HG02610 (cell line): ENCODE results near the gene CTIF.
A peak's percentile ranks its signal among the peaks of the same experiment; 100 is the strongest.
"Not testable (repeated sequence)": the region's sequence is repeated elsewhere in the genome, so short reads cannot be mapped to it uniquely, and the experiment has no call there.

ENCODE experiments used
- ATAC-seq: cut with Tn5 transposase; IDR thresholded peaks from one replicate; pipeline ENCODE4 v1.9.1; 2021; ENCODE audit warnings: mild to moderate bottlenecking, moderate library complexity; ENCODE audit not compliant: unreplicated experiment

Gene CTIF

DNA sequence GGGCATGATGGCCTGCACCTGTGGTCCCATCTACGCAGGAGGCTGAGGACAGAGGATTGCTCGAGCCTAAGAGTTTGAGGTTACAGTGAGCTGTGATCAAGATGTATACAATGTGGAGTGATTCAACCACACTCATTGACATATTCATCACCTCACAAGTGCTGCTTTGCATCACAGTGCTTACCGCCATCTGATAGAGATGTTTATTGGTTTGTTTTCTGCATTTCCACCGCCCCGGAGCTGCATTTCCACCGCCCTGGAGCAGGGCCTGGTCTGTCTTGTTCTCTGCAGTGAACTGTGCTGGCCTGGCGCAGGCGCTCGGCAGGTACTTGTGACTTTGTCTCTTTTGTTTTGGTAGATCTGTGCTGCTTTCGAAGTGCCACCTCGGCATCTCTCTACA lies 315.9 kb downstream of the CTIF start:
- ATAC-seq, result no peak

DNA sequence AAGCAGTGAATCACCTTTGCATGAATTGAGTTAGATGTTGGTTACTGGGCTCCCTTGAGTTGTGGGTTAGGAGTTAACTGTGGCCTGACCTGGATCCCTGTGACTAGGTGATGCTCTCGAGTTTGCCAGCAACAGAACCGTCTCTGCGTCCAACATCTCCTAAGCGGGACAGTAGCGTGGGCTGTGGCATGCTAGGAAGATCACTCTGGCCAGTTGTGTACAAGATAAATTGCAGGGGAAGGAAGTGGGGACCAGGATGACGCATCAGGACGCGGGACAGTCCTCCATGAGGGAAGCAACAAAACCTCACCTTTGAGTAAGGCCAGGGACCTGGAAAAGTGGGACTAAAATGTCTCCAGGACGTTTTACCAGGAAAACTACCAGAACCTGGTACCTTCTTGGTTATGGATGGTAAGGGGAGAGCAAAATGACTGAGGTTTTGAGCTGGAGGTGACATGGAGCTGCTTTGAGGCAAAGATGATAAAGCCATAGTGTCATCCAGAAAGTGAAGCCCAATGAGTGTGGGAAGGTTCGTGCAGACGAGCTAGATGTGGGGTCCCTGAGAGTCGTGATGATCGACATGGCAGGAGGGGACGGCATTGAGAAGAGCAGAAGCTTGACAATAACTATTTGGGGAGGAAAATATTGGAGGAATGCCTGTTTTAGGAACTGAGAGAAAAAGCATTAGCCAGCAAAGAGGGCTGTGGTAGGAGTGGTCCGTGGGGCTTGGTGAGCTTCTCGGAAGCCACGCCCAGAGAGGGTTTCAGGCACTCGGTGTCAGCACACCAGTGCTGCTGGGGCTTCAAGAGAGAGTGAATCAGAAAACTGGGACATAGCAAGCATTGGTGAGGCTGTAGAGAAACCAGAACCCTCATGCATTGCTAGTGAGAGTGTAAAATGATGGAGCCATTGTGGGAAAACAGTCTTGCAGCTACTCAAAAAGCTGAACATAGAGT lies 316.9 kb downstream of the CTIF start:
- ATAC-seq, result no peak

DNA sequence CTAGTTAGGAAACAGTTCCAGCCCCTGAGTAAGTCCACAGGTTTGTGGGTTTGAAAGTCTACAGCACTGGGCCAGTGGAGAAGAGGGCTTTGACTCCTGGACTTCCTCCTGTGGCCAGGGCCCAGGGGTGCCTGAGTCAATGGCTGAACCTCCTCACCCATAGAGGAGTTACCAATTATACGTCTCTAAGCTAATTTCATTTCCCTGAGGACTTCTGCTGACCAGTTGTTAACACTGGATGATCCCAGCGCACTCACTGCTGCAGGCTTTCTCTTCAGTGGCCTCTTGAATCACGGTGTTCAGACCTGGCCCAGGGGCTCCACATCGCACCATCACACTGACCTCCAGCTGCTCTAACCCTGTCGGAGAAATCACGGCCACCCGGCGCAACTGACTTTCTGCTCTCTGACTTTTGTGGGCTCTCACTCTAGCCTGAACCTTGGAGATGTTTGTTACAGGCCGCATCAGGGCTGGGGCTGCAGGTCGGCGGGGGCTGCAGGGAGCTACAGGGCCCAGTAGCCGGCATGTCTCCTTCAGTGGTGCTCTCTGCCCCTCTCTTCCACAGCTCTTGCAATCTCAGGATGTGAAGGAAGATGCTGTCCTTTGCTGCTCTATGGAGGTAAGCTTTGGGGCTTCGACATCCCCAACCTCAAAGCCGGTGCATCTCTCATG lies 318.3 kb downstream of the CTIF start:
- ATAC-seq, result no peak

DNA sequence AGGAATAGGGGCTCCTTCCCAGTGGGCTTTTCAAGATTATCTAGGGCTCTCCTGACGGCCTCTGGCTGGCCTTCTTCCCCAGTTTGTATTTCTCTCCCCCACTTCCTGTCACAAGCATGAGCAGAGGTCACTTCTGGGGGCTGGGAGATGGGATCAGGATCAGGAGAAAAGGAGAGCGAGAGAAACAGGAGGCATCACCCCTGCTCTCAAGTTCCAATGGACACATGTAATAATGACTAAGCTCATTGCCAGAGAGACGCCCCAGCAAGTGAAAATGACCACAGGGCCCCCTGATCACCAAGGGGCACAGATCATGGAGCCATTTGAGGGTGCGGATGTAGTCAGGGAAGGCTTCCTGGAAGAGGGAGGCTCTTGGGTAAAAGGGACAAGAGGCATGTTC lies 319.8 kb downstream of the CTIF start:
- no peak for ATAC-seq

DNA sequence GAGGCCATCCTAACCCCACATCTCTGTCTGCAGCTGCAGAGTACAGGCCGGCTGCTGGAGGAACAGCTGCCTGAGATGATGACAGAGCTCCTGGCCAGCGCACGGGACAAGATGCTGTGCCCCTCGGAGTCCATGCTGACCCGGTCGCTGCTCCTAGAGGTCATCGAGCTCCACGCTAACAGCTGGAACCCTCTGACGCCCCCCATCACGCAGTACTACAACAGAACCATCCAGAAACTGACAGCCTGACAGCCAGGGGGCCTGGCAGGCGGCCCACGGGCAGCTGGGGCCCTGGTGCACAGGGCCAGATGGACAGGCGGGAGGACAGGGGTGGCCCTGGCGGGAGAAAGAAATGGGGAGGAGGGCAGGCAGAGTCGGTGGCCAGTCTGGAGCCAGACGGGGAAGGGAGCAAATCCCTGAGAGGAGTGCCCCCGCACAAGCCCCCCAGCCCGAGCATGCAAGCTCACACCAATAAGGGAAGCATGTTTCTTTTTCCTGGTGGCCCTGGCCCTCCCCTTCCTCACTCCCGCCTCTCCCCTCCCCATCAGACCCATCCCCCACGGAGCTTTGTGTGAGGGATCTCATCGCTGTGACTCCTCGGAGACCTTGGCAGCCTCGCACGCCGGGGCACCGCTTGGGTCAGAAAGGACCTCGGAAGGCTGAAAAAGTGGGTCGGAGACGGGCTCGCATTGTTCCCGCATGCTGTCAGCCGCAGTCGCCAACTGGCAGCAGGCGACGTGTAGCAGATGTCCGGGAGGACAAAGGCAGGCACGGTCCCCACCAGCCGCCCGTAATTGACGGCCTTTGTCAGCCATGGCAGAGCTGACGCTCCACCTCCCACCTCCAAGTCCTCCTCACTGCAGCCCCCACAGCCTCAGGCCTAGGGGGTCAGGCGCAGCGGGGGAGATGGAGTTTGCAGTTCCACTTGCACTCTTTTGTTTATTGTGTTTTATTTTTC lies 320.8 kb downstream of the CTIF start:
- ATAC-seq, result no peak

DNA sequence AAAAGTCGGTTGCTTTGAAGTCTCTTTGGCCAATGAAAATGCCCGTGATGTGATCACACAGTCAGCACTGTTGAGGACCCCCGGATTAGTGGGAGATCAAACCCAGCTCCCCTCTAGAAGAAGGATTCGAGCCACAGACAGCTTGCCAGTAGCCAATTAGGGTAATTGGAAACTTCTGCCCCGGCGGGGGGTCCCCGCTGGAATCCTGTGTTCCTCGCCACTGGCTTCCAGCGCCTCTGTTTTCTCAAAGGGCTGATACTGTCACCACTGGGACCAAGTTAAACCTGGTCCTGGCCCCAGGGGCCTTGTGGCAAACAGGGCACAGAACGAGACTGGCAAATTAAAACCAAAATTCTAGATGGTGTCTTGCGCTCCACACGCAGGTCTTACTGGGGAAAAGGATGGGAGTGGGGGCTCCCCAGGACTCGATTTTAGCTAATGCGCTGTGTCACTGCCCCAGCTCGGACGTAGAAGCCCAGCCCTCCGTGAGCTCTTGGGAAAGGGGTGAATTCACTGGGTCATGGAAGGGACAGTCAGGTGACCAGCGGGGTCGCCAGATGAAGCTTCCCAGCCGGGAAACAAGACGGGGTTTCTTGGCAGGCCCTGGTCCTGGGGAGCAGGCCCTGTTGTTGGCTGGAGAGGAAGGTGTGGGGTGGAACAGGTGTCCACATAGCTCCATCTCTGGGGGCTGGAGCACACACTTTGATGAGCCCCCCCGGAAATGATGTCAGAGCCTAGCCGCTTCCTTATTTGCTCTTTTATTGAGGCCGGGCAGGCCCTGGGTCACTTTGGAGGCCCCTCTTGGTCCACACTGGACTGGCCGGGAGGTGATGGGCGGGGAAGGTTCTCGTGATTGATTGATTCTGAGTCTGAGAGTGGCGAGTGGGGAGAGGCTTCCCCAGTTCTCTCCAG lies 321.7 kb downstream of the CTIF start:
- ATAC-seq, result no peak

DNA sequence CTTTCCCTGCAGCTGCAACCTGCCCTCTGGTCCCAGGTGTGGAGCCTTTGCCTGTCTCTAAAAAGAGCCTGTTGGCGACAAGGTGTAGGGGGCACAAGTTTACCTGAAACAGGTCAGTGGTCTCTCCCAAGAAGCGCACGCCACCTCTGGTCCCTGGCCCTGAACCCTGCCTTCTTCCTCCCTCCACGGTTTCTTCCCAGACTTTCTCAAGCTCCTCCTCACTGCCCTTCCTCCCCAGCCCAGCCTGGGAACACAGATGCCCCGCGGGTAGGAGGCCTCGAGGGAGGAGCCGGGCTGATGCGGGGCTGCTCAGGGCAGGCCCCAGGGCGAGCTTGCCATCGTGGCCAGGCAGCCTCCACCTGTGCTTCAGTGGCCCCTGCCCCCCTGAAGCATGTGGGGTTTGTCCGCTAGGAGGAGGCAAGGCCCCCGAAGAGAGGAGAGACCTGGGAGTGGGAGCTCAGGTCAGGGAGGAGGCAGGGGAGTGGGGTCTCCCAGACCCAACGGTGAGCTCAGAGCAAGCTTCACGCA lies 322.4 kb downstream of the CTIF start:
- no peak for ATAC-seq

DNA sequence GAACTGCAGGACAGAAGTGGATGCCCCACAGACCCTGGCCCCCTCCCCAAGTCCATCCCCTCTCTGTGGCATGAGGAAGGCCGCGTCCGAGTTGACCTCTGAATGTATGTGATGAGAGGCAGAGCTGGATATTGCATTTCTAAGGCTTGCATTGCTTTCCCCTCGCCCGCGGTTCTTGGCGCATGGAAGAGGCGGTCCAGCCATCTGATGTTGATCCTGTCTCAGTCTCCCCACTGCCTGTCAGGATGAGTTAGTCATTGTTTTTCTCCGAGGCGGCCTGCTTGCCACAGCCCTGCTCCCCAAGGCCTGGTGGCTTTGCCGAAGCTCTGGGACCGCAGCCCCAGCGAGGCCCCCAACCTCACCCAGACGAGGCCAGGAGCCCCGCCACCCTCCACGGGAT lies 323.3 kb downstream of the CTIF start:
- no peak for ATAC-seq

DNA sequence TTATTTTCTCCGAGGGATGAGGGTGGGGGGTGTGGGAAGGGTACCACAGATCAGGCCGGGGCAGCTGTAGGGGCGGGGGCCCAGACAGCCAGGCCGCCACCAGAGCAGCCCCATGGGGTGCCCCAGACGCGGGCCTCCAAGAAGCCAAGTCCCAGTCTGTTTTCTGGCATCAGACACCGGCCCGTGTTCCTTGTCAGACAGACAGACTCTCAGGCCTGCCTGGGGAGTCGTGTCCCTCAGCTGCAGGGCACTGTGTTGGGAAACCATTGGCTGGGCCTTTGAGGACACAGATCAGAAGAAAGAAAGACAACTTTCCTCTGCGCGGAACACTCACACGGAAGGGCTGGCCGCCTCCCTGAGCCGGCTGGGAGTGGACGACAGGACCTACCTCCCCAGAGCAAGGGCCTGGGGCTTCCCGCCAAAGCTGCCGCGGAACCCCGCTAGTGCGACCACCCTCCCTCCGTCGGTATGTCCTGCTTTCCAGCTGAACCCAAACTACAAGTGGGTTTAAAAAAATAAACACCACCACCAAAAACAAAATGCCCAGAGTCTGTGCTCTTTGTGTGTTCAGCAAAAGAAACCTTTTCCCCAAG lies 323.9 kb downstream of the CTIF start:
- ATAC-seq, result no peak

DNA sequence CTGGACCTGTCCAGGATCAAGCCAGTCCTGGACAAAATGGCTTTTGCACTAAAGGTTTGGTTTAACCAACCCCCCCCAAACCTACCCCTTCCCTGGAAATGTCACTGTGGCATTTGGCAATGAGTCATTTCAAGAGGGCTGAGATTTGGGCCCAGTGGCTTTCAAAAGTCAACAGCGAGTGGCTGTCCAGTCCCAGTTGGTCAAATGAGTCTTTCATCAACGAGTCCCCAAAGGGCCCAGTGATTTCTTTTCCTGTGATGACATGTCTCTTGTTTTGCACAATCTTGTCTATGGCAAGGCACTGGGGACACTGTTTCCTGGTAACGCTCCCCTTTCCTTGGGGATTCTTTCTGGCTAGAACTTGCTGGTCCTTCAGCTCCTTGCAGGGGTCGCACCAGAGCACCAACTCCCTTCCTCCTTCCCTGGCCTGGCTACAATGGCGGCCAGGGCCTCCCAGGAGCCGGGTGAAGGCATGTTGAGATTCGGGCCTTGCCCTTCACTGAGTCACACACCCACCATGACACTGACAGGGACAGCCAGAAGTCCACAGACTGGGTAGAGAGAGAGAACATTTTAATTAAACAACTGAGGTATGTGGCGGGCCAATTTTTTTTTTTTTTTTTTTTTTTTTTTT lies 324.7 kb downstream of the CTIF start:
- no peak for ATAC-seq

DNA sequence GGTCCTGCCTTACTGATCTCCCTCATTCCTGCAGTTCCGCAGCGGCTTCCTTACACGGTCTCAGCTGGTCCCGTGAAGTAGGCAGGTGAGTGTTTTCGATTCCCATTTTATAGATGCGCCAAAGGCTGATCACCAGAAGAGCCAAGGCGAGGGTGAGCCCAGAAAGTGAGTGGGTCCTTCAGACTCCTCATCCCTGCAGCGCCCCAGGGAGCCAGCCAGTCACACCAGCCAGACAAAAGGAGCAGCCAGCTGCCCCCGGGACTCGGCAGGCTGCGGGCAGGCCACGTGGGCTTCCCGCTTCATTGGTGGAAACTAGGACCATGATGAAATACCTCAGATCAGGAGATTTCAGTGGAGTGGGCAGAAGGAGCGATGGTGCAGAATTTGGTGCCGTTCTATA lies 326.0 kb downstream of the CTIF start:
- no peak for ATAC-seq

DNA sequence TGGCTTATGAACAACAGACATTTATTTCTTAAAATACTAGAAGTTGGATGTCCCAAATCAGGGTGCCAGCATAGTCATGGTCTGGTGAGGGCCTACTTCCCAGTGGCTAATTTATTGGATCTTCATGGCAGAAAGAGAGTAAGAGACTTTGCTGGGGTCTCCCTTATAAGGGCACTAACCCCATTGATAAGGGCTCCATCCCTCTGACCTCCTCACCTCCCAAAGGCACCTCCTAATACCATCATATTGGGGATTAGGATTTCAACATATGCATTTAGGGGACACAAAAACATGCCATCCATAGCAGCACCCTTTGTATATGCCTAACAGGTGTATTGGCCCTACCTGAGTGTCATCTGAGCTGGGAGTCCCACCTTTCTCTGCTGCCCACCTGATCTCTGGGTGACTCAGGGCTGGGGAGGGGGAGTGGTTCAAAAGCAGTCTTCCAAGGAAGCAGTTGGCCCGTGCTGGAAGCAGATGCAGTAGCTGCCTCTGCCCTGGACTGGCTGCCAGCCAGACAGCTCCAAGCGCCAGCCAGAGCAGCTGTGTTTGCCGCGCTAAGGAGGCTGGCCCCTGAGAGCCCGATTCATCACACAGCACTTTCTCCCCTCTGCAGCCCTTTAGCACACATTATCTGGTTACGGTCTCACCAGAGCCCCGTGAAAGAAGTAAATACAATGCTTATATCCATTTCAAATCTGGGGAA lies 327.4 kb downstream of the CTIF start:
- no peak for ATAC-seq

DNA sequence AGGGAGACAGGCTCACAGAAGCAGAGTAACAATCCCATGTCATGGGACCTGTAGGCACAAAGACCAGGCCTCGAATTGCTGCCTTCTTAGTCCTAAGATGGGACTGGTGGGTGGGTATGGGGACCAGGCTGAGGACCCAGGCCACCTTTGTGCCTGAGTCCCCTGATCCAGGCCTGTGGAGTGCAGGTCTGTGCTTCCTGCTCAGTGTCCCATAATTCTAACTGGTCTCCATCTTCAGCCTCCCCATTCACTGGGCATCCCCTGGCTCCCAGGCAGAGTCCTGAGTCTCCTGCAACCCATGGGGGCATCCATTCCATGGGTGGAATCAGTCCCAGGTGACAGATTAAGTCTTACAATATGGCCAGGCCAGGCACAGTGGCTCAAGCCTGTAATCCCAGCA lies 328.0 kb downstream of the CTIF start:
- no peak for ATAC-seq

DNA sequence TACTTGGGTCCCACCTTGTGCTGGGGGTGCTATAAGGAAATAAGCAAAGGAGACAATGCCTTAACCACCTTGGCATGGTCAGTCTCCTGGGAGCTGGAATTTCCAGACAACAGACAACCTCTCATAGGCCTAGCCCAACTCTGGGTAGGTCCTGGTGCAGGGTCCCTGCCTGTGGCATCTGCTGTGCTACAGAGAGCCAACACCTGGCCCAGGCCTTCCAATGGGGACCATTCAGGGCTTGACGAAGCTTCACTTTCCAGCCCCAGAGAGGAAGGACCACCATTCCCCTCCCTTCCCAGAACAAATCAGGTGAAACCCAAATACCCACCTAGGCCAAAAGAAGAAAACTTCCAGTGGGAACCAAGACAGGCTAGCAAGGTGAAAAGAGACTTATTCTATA lies 329.1 kb downstream of the CTIF start:
- ATAC-seq, result no peak

DNA sequence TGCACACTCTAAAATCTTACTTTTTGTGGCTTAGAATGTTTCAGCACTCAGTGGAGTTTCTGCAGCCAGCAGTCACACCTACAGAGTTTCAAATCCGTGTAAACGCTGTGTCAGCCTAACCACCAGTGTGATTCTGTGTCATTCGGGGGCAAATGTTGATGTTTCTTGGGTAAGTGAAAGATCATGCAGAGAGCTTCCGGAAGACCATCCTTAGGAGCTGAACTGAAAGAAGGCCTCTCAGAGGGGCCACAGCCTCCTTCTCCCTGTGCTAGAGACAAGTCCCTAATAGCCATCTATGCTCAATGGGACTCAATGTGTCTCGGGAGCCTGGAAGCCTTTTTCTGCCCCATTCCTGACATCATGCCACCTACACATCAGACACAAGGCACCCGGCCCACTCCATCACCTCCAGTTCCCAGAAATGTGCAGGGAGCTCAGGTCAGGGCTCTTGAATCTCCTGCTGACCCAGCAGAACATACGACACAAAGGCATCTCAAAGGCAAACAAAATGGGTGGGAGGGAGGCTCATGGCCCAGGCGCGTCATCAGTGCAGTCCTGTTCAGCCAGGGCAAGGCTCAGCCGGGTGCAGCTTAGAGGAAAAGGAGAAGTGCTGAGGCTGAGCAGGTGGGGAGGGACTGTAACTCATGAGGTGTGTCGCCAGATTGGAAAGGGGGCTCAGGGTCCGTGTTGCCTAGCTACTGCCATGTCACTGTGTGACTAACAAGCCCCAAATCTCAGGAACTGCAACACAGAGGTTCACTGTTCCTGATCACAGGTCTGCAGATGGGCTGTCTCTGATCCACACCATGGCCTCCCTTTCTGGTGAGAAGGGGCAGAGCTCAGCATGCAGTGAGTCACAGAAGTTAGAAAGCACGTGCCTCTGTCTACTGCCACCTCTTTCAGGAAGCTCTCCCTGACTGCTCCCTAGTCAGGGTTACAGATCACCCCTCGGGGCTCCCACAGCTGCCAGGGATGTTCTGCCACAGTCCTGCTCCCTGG lies 329.9 kb downstream of the CTIF start:
- ATAC-seq, result peak; percentile 77

DNA sequence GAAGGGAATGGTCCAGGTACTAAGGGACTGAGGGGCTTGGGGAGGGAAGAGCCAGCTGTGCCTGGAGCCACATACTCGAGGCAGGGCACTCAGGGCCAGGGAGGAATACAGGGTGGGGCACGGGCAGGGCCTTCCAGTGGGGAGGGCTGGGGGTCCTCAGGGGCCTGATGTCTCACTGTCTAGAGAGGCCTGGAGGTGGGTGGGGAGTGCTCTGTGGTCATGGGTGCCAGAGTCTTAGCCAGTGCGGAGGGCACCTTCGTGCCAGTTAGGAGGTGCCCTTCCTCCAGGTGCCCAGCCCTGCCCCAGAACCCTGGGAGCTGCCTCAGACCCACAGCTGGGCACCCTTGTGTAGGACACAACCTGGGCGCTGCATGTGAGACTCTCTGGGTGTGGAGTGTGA lies 330.8 kb downstream of the CTIF start:
- ATAC-seq, result no peak

DNA sequence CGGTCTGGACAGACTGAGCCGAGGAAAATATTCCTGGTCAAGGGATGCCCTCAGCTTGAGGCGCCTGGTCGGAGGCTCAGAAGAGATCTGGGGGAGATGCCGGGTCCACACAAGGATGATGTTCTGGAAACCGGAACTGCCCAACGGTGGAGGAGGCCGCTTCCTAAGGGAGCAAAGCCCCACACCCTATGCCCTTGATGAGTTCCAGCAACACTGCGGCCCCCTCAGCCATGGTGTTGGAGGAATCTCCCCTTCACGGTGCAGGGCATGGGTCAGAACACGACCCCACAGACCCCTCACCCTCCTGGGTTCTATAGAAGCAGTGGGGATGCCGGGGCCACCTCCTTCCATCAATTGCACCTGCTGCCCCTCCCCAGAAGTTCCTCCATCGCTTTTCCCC lies 332.1 kb downstream of the CTIF start:
- ATAC-seq, result not testable (repeated sequence)
